Measurements from ENCODE around the gene MYO3B.
"Not testable (repeated sequence)": the region's sequence is repeated elsewhere in the genome, so short reads cannot be mapped to it uniquely, and the experiment has no call there.

Gene MYO3B

DNA sequence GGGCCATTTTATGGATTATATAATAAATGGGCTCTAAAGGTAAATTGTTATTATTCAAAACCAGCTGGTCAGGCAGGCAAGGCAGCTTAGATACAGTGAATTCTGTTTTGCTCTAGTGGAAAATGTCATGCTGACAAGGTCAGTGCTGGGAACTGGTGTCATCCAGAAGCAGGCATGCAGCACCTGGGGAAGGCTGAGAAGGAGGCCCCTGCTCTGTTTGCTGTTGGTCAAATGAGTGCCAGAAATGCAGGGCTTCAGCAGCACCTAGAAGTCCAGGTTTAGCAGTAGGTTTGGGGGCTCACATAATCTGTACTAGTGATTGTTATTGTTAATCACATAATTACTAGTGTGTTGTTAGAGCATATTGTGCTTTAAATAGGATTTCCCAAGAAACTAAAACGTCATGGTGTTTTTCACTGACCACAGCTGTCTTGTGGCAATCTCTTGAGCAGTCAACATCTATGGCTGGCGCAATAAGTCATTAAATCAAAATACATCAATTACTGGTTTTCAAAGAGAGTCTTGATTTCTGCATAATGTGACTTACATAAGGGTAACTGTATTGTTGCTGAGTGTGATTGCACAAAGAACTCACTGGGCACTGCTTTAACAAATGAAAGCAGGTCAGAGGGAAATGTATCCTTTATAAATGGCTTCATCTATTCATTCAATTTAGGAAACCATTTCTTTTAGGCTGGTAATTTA is 99.1 kb downstream of the MYO3B start:
- TF ChIP-seq, protein P1, sequence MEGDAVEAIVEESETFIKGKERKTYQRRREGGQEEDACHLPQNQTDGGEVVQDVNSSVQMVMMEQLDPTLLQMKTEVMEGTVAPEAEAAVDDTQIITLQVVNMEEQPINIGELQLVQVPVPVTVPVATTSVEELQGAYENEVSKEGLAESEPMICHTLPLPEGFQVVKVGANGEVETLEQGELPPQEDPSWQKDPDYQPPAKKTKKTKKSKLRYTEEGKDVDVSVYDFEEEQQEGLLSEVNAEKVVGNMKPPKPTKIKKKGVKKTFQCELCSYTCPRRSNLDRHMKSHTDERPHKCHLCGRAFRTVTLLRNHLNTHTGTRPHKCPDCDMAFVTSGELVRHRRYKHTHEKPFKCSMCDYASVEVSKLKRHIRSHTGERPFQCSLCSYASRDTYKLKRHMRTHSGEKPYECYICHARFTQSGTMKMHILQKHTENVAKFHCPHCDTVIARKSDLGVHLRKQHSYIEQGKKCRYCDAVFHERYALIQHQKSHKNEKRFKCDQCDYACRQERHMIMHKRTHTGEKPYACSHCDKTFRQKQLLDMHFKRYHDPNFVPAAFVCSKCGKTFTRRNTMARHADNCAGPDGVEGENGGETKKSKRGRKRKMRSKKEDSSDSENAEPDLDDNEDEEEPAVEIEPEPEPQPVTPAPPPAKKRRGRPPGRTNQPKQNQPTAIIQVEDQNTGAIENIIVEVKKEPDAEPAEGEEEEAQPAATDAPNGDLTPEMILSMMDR (IDR thresholded peaks at IDR 0.05; ENCODE audit: insufficient read depth, missing control alignments) = no peak
- FAIRE-seq (peak; percentile 72), DNase-seq (ENCODE audit: insufficient read length, low spot score) (no peak)

DNA sequence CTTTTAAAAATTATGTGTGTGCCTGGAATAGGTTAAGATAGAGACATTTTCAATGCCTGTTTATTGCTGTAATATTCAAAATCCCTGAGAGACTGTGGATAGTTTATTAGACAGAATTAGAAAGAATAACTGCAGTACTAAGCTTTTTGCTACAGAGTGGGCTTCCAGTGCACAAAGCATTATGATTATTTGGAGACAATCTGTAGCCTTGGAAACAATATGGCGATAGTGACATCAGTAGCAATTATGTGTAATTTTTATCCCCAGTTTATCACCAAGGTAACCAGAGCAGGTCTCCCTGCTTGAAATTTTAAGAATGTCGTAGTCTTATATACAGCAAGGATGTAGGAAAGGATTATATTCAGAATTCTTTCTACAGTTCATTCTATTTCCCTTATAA is 100.0 kb downstream of the MYO3B start:
- TF ChIP-seq, protein P1 (IDR thresholded peaks at IDR 0.05; ENCODE audit: insufficient read depth, missing control alignments) = no peak
- DNase-seq (ENCODE audit: insufficient read length, low spot score) (no peak), FAIRE-seq (peak; percentile 96)

DNA sequence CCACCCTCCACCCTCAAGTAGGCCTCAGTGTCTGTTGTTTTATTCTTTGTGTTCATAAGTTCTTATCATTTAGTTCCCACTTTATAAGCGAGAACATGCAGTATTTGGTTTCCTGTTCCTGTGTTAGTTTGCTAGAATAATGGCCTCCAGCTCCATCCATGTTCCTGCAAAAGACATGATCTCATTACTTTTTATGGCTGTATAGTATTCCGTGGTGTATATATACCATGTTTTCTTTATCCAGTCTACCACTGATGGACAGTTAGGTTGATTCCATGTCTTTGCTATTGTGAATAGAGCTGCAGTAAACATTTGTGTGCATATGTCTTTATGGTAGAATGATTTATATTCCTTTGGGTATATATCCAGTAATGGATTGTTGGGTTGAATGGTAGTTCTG is 101.7 kb downstream of the MYO3B start:
- not testable (repeated sequence) for FAIRE-seq; DNase-seq (ENCODE audit: insufficient read length, low spot score)

DNA sequence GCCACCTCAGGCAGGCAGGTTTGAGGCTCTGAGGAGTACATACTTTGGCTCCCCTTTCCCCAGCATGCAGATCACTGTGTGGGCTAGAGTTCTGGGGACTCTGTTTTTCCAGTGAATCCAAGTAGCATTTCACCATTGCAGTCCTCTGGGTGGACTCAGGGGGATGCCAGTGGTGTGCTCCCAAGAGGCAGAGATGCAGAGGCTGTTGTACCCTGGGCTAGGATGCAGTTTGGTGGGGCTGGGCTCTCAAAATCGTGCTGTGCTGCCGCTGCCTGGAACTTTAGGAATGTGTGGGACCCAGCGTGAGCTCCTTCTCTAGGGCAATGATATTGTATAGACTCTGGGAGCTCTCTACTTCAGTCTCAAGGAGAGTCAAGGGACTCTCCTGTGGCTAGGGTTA is 104.9 kb downstream of the MYO3B start:
- FAIRE-seq (no peak), DNase-seq (ENCODE audit: insufficient read length, low spot score) (no peak)
- TF ChIP-seq, protein P1 (IDR thresholded peaks at IDR 0.05; ENCODE audit: insufficient read depth, missing control alignments) = no peak

DNA sequence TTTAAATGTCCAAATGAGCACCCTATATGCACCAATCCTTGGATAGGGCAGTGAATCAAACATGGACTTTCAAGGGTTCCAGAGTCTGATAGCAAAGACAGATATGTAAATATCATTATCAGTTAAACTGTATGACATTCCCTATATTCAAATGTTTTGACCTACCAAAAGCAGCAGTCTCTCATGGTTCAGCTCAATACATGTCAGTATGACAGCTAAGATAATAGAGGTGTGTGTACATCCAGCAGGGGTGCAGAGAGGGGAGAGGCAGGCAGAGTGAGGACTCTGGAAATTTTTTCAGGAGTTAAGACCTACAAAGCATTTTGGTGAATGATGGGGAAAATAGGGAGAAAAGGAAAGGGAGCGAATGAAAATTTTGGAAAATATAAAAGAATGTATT is 106.3 kb downstream of the MYO3B start:
- FAIRE-seq (no peak), DNase-seq (ENCODE audit: insufficient read length, low spot score) (no peak)
- TF ChIP-seq, protein P1 (IDR thresholded peaks at IDR 0.05; ENCODE audit: insufficient read depth, missing control alignments) = no peak

DNA sequence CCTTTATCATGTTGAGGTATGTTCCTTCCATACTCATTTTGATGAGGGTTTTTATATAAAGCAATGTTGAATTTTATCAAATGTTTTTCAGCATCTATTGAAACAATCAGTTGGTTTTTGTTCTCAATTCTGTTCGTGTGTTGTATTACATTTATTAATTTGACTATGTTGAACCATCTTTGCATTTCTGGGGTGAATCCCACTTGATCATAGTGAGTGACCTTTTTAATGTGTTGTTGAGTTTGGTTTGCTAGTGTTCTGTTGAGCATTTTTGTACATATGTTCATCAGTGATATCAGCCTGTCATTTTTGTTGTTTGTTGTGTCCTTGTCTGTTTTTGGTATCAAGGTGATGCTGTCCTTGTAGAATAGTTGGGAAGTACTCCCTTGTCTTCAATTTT is 110.9 kb downstream of the MYO3B start:
- no peak for DNase-seq (ENCODE audit: insufficient read length, low spot score)
- peak; percentile 64 for FAIRE-seq
- TF ChIP-seq, protein P1 (IDR thresholded peaks at IDR 0.05; ENCODE audit: insufficient read depth, missing control alignments) = no peak

DNA sequence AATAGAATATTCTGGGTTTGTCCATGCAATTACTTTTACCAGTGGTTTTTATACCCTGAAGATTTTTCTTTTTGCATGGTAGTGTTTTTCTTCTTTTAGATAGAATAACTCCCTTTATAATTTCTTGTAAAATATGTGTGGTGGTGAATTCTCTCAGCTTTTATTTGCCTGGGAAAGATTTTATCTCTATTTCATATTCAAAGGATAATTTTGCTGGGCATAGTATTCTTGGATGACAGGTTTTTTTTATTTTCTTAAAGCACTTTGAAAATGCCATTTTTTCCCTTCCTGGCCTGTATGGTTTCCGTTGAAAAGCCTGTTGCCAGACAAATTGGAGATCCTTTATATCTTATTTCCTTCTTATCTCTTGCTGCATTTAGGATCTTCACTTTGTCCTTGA is 113.5 kb downstream of the MYO3B start:
- no peak for FAIRE-seq
- TF ChIP-seq, protein P1 (IDR thresholded peaks at IDR 0.05; ENCODE audit: insufficient read depth, missing control alignments) = no peak
- DNase-seq (ENCODE audit: insufficient read length, low spot score) = no peak

DNA sequence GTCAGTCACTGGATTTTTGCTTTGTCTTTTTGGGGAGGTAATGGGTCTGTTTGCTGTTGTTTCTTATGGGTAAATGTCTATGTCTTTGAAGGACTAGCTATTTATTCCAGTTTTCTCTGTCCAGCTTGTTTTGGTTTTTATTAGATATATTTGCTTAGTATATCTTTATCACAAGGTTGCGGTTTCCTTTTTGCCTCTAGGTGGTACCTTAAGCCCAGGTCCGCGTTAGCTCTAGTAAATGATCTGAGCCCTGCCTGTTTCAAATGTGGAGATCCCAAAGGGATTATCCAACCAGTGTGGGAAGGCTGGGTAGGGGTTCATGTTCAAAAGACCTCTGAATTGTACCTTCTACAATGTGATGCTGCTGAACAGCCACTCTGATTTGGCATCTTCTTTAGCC is 114.5 kb downstream of the MYO3B start:
- DNase-seq (ENCODE audit: insufficient read length, low spot score) = no peak

More for the DNA sequence above, 114.5 kb downstream of the MYO3B start:
- no peak for FAIRE-seq
- TF ChIP-seq, protein P1 (IDR thresholded peaks at IDR 0.05; ENCODE audit: insufficient read depth, missing control alignments) = no peak
